Endothelial cell of umbilical vein (primary cell): ENCODE data around the gene SEMA3E. TPM values are rescaled to one million over a fixed set of nuclear protein-coding genes. Genes with fewer than 3 reads are reported as not detected.

Experiments used
- BruUV-seq: library from RNA; stranded (reverse); fragments of 400-500 nt; replicated peaks from 2 replicates; lab custom pipeline; 2021; lab: Mats Ljungman, UMichigan
- CTCF ChIA-PET: fragments of 300-600, 350-600 bp; sonication (Branson Sonifier 250); formaldehyde crosslinking; loops from one replicate; lab custom pipeline; 2021; ENCODE audit warnings: antibody characterized with exemption, inconsistent platforms; lab: Charles Lee
- POLR2A ChIA-PET: fragments of 300-600, 350-600 bp; sonication (Branson Sonifier 250); formaldehyde crosslinking; loops from one replicate; lab custom pipeline; 2021; ENCODE audit warnings: antibody characterized with exemption, inconsistent platforms; lab: Charles Lee
- DNase-seq: peaks from one replicate; pipeline ENCODE4 v3.0.0-alpha.2; 2011; ENCODE audit warnings: low read depth, low spot score
- FAIRE-seq: peaks from 2 replicates; lab custom pipeline; 2011; peaks lifted over from hg19 to GRCh38; lab: Jason Lieb, UNC
- H2AFZ ChIP-seq: 2 replicates; pipeline ENCODE4 v1.6.0; 2012; ENCODE audit warnings: low read depth, low read length, control low read depth, inconsistent platforms
- H3K27ac ChIP-seq: 2 replicates; pipeline ENCODE4 v1.5.1; 2011; ENCODE audit warnings: low read depth, mild to moderate bottlenecking, control low read depth, low read length, moderate library complexity; ENCODE audit not compliant: insufficient read depth
- H3K27me3 ChIP-seq, 2 experiments: 2 replicates each; pipeline versions ENCODE4 v1.6.0 to v1.6.1; 2011; ENCODE audit warnings: low read length in 2 of 2, mixed read lengths in 1 of 2; ENCODE audit not compliant: control insufficient read depth in 2 of 2, insufficient read depth in 2 of 2
- H3K36me3 ChIP-seq, 2 experiments: 2 replicates in 1 of 2; 3 replicates in 1 of 2; pipeline ENCODE4 v1.5.1; 2011; ENCODE audit warnings: low read length in 2 of 2, mild to moderate bottlenecking in 1 of 2, moderate library complexity in 1 of 2; ENCODE audit not compliant: control insufficient read depth in 2 of 2, insufficient read depth in 2 of 2; ENCODE audit errors: extremely low read depth in 1 of 2
- H3K4me1 ChIP-seq: 3 replicates; pipeline ENCODE4 v1.5.1; 2011; ENCODE audit warnings: mild to moderate bottlenecking, low read length; ENCODE audit not compliant: control insufficient read depth, insufficient read depth; ENCODE audit errors: extremely low read depth
- H3K4me2 ChIP-seq: 2 replicates; pipeline ENCODE4 v1.6.1; 2011; ENCODE audit warnings: low read length, control low read depth, mixed read lengths; ENCODE audit not compliant: insufficient read depth
- H3K4me3 ChIP-seq, 3 experiments: fragments of 200-600 bp in 1 of 3; sonication (generic), shearing (Covaris generic) in 1 of 3; replicated peaks in 1 of 3; 2 replicates each; pipeline ENCODE4 v1.5.1; 2011 to 2016; ENCODE audit warnings: control low read depth in 3 of 3, low read length in 3 of 3, mild to moderate bottlenecking in 2 of 3, inconsistent platforms in 1 of 3, low read depth in 1 of 3, moderate library complexity in 1 of 3; ENCODE audit not compliant: insufficient read depth in 1 of 3
- H3K79me2 ChIP-seq: 2 replicates; pipeline ENCODE4 v1.6.0; 2012; ENCODE audit warnings: low read length, inconsistent platforms; ENCODE audit not compliant: control insufficient read depth, insufficient read depth
- H3K9ac ChIP-seq: replicated peaks from 2 replicates; pipeline ENCODE3; 2011; ENCODE audit warnings: low read length, control low read depth; ENCODE audit not compliant: insufficient read depth; ENCODE audit errors: extremely low read depth
- H3K9me1 ChIP-seq: replicated peaks from 3 replicates; pipeline ENCODE4 v1.6.0; 2011; ENCODE audit warnings: mild to moderate bottlenecking, low read length; ENCODE audit not compliant: control insufficient read depth, insufficient read depth; ENCODE audit errors: extremely low read depth
- H3K9me3 ChIP-seq: replicated peaks from 2 replicates; pipeline ENCODE4 v1.5.1; 2012; ENCODE audit warnings: low read length, inconsistent platforms; ENCODE audit not compliant: control insufficient read depth, insufficient read depth
- H4K20me1 ChIP-seq: replicated peaks from 2 replicates; pipeline ENCODE3; 2011; ENCODE audit warnings: mild to moderate bottlenecking, low read length; ENCODE audit not compliant: control insufficient read depth, insufficient read depth; ENCODE audit errors: extremely low read depth
- CTCF ChIP-seq, 2 donors: IDR thresholded peaks; 1 replicate in 1 of 2; 2 replicates in 1 of 2; pipeline ENCODE4 v1.5.1; 2011; ENCODE audit warnings: low read length in 2 of 2, mild to moderate bottlenecking in 2 of 2, moderate library complexity in 2 of 2, control low read depth in 1 of 2, inconsistent platforms in 1 of 2, low read depth in 1 of 2; ENCODE audit not compliant: insufficient read depth in 1 of 2; ENCODE audit errors: extremely low read depth in 1 of 2
- EZH2 ChIP-seq: IDR thresholded peaks from 2 replicates; pipeline ENCODE4 v1.6.1; 2012; ENCODE audit warnings: borderline replicate concordance, low read depth, mild to moderate bottlenecking, moderate library complexity, low read length, inconsistent platforms; ENCODE audit not compliant: severe bottlenecking
- FOS ChIP-seq: IDR thresholded peaks from 2 replicates; pipeline ENCODE4 v1.6.1; 2011; ENCODE audit warnings: mild to moderate bottlenecking, low read length, moderate library complexity, borderline replicate concordance; ENCODE audit not compliant: insufficient read depth
- GATA2 ChIP-seq: IDR thresholded peaks from 2 replicates; pipeline ENCODE4 v1.7.0; 2011; ENCODE audit warnings: low read depth, mild to moderate bottlenecking, moderate library complexity, mixed read lengths, low read length; ENCODE audit not compliant: insufficient read length, insufficient read depth
- JUN ChIP-seq: IDR thresholded peaks from 2 replicates; pipeline ENCODE4 v1.6.1; 2011; ENCODE audit warnings: borderline replicate concordance, low read depth; ENCODE audit not compliant: insufficient read length, insufficient read depth
- MAX ChIP-seq: IDR thresholded peaks from 2 replicates; pipeline ENCODE4 v1.6.1; 2011; ENCODE audit not compliant: insufficient read depth, insufficient read length
- MYC ChIP-seq: IDR thresholded peaks from one replicate; pipeline ENCODE4 v1.6.1; 2011; ENCODE audit warnings: mild to moderate bottlenecking, low read depth, low read length
- POLR2A ChIP-seq: IDR thresholded peaks from 2 replicates; pipeline ENCODE4 v1.6.1; 2012; ENCODE audit warnings: low read depth, mild to moderate bottlenecking, control low read depth, low read length
- POLR2AphosphoS5 ChIP-seq: IDR thresholded peaks from 2 replicates; pipeline ENCODE4 v1.6.1; 2012; ENCODE audit warnings: low read depth, mild to moderate bottlenecking, control low read depth, low read length, moderate library complexity; ENCODE audit not compliant: insufficient read depth
- dilution Hi-C: fragments of 300-500 bp; cut with MboI; formaldehyde crosslinking; loops from one replicate; pipeline ENCODE4 v1.15.0; 2019; ENCODE audit warnings: low sequenced_read_pairs; ENCODE audit not compliant: extremely low pct_ligation_motif_present
- intact Hi-C: fragments of 100-400 bp; cut with micrococcal nuclease; formaldehyde crosslinking; loops from one replicate; pipeline ENCODE4 v1.10.0; 2022
- polyA plus RNA-seq, 4 experiments: library from polyadenylated mRNA; depleted of rRNA in 3 of 4; stranded (reverse) in 3 of 4; unstranded in 1 of 4; fragments of >200 nt; gene quantifications; 2 replicates each; pipeline versions ENCODE4 v1.2.1 to v1.2.3, GENCODE V29; 2011 to 2012; ENCODE audit warnings: missing spikeins in 1 of 4
- total RNA-seq: library from RNA; stranded (reverse); gene quantifications from 2 replicates; pipeline ENCODE4 v1.2.3, GENCODE V29; 2021

SEMA3E gene
- total and polyA plus RNA-seq, 2 donors (not counting 3 experiments of a cell fraction or from before 2014, with no cell fraction given) = not detected

- no peak for FAIRE-seq
Measured at GRCh38 chr7:83469076-83469475, 179.9 kb downstream of the SEMA3E start.

GRCh38 chr7:83468251-83468739, 180.6 kb downstream of the SEMA3E start:
- H3K27me3 ChIP-seq = no peaks in the 10 kb centered on the region

More at GRCh38 chr7:83469076-83469475, 179.9 kb downstream of the SEMA3E start:
- BruUV-seq = no TSS peak
- H3K36me3 ChIP-seq = no peaks in the 10 kb centered on the region
- H3K9me1 ChIP-seq = no peaks in the 10 kb centered on the region
- H3K9ac ChIP-seq = no peak overlapping the region
- H3K27ac ChIP-seq = peak overlapping the region; percentile 56
- no peaks in the 10 kb centered on the region for H3K9me3 ChIP-seq
- H4K20me1 ChIP-seq = no peaks in the 10 kb centered on the region
- H3K27me3 ChIP-seq = no peaks in the 10 kb centered on the region
- H3K4me2 ChIP-seq = peak overlapping the region; percentile 45
- H3K4me1 ChIP-seq = peaks cover 16% of the 10 kb centered on the region
- H2AFZ ChIP-seq = no peak overlapping the region
- dilution Hi-C loops = no loop called here
- H3K4me3 ChIP-seq = no peak overlapping the region
- TF ChIP-seq FOS (peak; percentile 46), EZH2 (no peak)
- intact Hi-C loops = loop anchor here (5.0 to 10.0 kb wide), 2 partner anchors 167 to 664 kb away; no protein-coding TSS in a partner anchor
- CTCF ChIA-PET = interaction anchor here (0.6 to 1.2 kb wide), 3 partner anchors 16 to 1390 kb away, joined by 3 read pairs; no protein-coding TSS in a partner anchor
- POLR2A ChIA-PET = interaction anchor here (0.7 kb wide), 1 partner anchor 631 kb away, joined by 3 read pairs; no protein-coding TSS in a partner anchor
- DNase-seq = peak; percentile 19
- no peaks in the 10 kb centered on the region for H3K79me2 ChIP-seq

More at GRCh38 chr7:83468251-83468739, 180.6 kb downstream of the SEMA3E start:
- ChIA-PET CTCF (interaction anchor here (1.0 to 1.2 kb wide), 2 partner anchors 16 to 19 kb away, joined by 3 read pairs; no protein-coding TSS in a partner anchor), POLR2A (interaction anchor here (0.7 kb wide), 1 partner anchor 630 kb away, joined by 3 read pairs; no protein-coding TSS in a partner anchor)
- peak overlapping the region; percentile 56 for H3K27ac ChIP-seq
- H4K20me1 ChIP-seq = no peaks in the 10 kb centered on the region
- peak; percentile 96 for FAIRE-seq
- peak; percentile 99 for DNase-seq
- no peak overlapping the region for H3K4me3 ChIP-seq
- intact Hi-C loops = loop anchor here (5.0 to 10.0 kb wide), 2 partner anchors 166 to 663 kb away; no protein-coding TSS in a partner anchor
- dilution Hi-C loops = no loop called here
- H3K9me1 ChIP-seq = no peaks in the 10 kb centered on the region
- peak overlapping the region; percentile 33 for H3K9ac ChIP-seq
- peak; percentile 45 for TF ChIP-seq MYC
- no peak for TF ChIP-seq CTCF (IDR thresholded peaks at IDR 0.05; ENCODE audit: extremely low read depth in 1 of 2, insufficient read depth in 1 of 2, low read depth in 1 of 2, low read length in 2 of 2)
- TF ChIP-seq POLR2AphosphoS5 = peak; percentile 86
- TF ChIP-seq FOS = peak; percentile 99
- TF ChIP-seq JUN = peak; percentile 98
- no peak for TF ChIP-seq GATA2
- no peak for TF ChIP-seq POLR2A
- no peak for TF ChIP-seq MAX
- TF ChIP-seq EZH2 = no peak
- H3K79me2 ChIP-seq = no peaks in the 10 kb centered on the region
- peak overlapping the region; percentile 45 for H3K4me2 ChIP-seq
- no TSS peak for BruUV-seq
- H3K9me3 ChIP-seq = no peaks in the 10 kb centered on the region
- H3K4me1 ChIP-seq = peaks cover 16% of the 10 kb centered on the region
- no peaks in the 10 kb centered on the region for H3K36me3 ChIP-seq
- peak overlapping the region; percentile 9 for H2AFZ ChIP-seq
